SK-N-MC (cell line): Measurements from ENCODE around the gene ARHGAP9.

Source experiments
- DNase-seq: peaks from one replicate; pipeline ENCODE4 v3.0.0-alpha.2; 2011; ENCODE audit warnings: low read depth, low spot score
- H3K27ac ChIP-seq: fragments of 200-600 bp; sonication (generic); 2 replicates; pipeline ENCODE4 v1.5.1; 2016; ENCODE audit warnings: mixed run types
- H3K36me3 ChIP-seq: fragments of 200-600 bp; sonication (generic); 2 replicates; pipeline ENCODE4 v1.6.1; 2017; ENCODE audit warnings: antibody characterized with exemption, low read length, mixed read lengths; ENCODE audit not compliant: insufficient read depth
- H3K4me3 ChIP-seq: fragments of 200-600 bp; sonication (generic); 2 replicates; pipeline ENCODE4 v1.5.1; 2016
- H3K9ac ChIP-seq: fragments of 200-600 bp; sonication (generic); 2 replicates; pipeline ENCODE4 v1.8.0; 2017; ENCODE audit warnings: mixed run types, mixed read lengths; ENCODE audit not compliant: insufficient read length
- H3K9me3 ChIP-seq: fragments of 200-600 bp; sonication (generic); 2 replicates; pipeline ENCODE4 v1.6.1; 2017; ENCODE audit warnings: low read depth, mild to moderate bottlenecking, antibody characterized with exemption, low read length, moderate library complexity, mixed read lengths
- EZH2 ChIP-seq: fragments of 200-600 bp; sonication (generic); IDR thresholded peaks from one replicate; pipeline ENCODE4 v1.6.1; 2017; ENCODE audit warnings: antibody characterized with exemption
- FOXP2 ChIP-seq: optimal IDR thresholded peaks from 2 replicates; pipeline ENCODE3; 2011; ENCODE audit warnings: mild to moderate bottlenecking, moderate library complexity; ENCODE audit not compliant: insufficient read depth; ENCODE audit errors: extremely low read length, control extremely low read depth
- POLR2AphosphoS5 ChIP-seq: IDR thresholded peaks from 2 replicates; pipeline ENCODE4 v1.6.1; 2012; ENCODE audit warnings: mild to moderate bottlenecking, low read depth, low read length, borderline replicate concordance

ARHGAP9 gene

DNA sequence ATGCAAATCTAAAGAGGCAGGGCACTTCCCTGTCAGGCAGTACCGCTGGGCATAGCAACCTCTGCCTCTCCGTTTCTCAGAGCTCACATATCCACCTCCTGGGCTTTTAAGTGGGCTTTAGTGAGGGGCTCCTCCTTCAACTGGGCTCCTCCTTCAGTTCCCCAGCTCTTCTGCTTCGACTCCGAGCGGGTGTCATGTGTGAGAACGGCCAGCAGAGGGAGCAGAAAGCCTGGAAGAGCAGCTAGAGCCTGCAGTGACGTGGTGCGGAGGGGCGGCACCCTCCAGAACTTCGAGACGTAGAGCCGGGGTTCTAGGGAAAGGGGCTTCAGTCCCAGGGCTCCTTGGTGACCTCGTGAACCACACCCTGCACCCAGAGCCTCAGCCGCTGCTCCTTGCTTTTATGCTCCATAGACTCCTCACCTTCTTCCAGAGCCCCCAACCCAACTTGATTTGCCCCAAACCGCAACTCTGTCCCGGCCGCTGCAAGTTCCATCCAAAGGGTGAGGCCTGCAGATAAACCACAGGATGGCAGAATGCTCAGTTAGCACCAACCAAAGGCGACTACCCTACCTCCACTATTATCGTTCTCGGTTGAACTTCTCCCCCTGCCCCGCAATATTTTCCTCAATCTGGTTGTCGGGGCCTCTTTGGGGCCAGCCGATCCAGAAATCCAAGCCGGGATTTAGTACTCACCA lies 20.5 kb downstream of the ARHGAP9 start:
- Histone ChIP-seq H3K36me3 (no peaks in the 10 kb centered on the region), H3K9me3 (no peaks in the 10 kb centered on the region), H3K9ac (peak overlapping the region; percentile 58), H3K27ac (peak overlapping the region; percentile 61), H3K4me3 (peak overlapping the region; percentile 88)
- DNase-seq, result peak; percentile 91
- TF ChIP-seq EZH2, result no peak
- peak; percentile 56 for TF ChIP-seq POLR2AphosphoS5

DNA sequence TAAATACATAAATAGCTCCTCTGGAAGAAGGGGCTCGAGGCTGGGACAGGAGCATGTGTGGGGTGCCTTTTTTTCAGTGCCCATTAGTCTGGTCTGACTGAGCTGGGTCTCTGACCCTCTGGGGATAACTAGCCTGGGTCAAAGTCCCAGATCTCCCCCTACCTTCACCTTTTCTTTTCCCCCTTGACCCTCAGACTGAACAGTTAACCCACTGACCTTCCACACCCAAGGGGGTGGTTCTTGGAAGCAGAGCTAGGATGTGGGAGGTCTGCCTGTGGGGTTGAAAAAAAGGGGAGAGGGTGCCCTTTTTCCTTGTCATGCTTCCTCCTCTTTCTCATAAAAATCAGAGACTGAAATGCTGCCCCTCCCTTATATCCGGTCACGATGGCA lies 21.0 kb downstream of the ARHGAP9 start:
- no peak for DNase-seq
- Histone ChIP-seq H3K36me3 (no peaks in the 10 kb centered on the region), H3K9me3 (no peaks in the 10 kb centered on the region), H3K9ac (peak overlapping the region; percentile 58), H3K27ac (peak overlapping the region; percentile 16; the same call in 1 of the 2 replicates), H3K4me3 (peak overlapping the region; percentile 88)
- TF ChIP-seq FOXP2, result no peak
- TF ChIP-seq EZH2, result no peak
- TF ChIP-seq POLR2AphosphoS5, result no peak

DNA sequence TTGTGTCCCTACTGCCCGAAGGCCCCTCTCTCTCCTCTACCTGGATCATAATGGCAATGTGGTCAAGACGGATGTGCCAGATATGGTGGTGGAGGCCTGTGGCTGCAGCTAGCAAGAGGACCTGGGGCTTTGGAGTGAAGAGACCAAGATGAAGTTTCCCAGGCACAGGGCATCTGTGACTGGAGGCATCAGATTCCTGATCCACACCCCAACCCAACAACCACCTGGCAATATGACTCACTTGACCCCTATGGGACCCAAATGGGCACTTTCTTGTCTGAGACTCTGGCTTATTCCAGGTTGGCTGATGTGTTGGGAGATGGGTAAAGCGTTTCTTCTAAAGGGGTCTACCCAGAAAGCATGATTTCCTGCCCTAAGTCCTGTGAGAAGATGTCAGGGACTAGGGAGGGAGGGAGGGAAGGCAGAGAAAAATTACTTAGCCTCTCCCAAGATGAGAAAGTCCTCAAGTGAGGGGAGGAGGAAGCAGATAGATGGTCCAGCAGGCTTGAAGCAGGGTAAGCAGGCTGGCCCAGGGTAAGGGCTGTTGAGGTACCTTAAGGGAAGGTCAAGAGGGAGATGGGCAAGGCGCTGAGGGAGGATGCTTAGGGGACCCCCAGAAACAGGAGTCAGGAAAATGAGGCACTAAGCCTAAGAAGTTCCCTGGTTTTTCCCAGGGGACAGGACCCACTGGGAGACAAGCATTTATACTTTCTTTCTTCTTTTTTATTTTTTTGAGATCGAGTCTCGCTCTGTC lies 22.8 kb downstream of the ARHGAP9 start:
- peak overlapping the region; percentile 16; the same call in 1 of the 2 replicates for H3K27ac ChIP-seq
- H3K9ac ChIP-seq, result no peak overlapping the region
- H3K9me3 ChIP-seq, result no peaks in the 10 kb centered on the region
- TF ChIP-seq EZH2 (no peak), FOXP2 (no peak), POLR2AphosphoS5 (no peak)
- no peaks in the 10 kb centered on the region for H3K36me3 ChIP-seq
- DNase-seq, result no peak
- H3K4me3 ChIP-seq, result no peak overlapping the region

DNA sequence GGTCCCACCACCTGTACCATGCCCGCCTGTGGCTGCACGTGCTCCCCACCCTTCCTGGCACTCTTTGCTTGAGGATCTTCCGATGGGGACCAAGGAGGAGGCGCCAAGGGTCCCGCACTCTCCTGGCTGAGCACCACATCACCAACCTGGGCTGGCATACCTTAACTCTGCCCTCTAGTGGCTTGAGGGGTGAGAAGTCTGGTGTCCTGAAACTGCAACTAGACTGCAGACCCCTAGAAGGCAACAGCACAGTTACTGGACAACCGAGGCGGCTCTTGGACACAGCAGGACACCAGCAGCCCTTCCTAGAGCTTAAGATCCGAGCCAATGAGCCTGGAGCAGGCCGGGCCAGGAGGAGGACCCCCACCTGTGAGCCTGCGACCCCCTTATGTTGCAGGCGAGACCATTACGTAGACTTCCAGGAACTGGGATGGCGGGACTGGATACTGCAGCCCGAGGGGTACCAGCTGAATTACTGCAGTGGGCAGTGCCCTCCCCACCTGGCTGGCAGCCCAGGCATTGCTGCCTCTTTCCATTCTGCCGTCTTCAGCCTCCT lies 23.4 kb downstream of the ARHGAP9 start:
- H3K27ac ChIP-seq, result no peak overlapping the region
- H3K9ac ChIP-seq, result no peak overlapping the region
- H3K36me3 ChIP-seq, result no peaks in the 10 kb centered on the region
- no peak overlapping the region for H3K4me3 ChIP-seq
- TF ChIP-seq POLR2AphosphoS5 (no peak), EZH2 (no peak), FOXP2 (no peak)
- no peaks in the 10 kb centered on the region for H3K9me3 ChIP-seq
- DNase-seq, result no peak

DNA sequence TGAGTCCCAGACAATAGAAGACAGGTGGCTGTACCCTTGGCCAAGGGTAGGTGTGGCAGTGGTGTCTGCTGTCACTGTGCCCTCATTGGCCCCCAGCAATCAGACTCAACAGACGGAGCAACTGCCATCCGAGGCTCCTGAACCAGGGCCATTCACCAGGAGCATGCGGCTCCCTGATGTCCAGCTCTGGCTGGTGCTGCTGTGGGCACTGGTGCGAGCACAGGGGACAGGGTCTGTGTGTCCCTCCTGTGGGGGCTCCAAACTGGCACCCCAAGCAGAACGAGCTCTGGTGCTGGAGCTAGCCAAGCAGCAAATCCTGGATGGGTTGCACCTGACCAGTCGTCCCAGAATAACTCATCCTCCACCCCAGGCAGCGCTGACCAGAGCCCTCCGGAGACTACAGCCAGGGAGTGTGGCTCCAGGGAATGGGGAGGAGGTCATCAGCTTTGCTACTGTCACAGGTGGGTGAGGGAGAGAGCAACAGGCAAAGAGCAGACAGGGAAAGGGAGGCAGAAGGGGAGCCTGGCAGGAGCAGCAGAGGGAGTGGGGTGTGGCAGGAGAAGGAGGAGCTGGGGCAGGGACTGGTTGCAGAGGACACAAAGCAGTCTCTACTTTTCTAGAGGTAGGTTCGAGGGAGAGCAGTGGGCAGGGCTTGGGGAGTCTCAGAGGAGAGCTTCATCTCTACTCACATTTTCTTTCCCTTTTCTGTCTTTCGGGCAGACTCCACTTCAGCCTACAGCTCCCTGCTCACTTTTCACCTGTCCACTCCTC lies 24.1 kb downstream of the ARHGAP9 start:
- Histone ChIP-seq H3K36me3 (no peaks in the 10 kb centered on the region), H3K27ac (no peak overlapping the region), H3K9ac (peak overlapping the region; percentile 51), H3K4me3 (no peak overlapping the region), H3K9me3 (no peaks in the 10 kb centered on the region)
- TF ChIP-seq POLR2AphosphoS5 (no peak), EZH2 (no peak), FOXP2 (no peak)
- DNase-seq, result no peak

DNA sequence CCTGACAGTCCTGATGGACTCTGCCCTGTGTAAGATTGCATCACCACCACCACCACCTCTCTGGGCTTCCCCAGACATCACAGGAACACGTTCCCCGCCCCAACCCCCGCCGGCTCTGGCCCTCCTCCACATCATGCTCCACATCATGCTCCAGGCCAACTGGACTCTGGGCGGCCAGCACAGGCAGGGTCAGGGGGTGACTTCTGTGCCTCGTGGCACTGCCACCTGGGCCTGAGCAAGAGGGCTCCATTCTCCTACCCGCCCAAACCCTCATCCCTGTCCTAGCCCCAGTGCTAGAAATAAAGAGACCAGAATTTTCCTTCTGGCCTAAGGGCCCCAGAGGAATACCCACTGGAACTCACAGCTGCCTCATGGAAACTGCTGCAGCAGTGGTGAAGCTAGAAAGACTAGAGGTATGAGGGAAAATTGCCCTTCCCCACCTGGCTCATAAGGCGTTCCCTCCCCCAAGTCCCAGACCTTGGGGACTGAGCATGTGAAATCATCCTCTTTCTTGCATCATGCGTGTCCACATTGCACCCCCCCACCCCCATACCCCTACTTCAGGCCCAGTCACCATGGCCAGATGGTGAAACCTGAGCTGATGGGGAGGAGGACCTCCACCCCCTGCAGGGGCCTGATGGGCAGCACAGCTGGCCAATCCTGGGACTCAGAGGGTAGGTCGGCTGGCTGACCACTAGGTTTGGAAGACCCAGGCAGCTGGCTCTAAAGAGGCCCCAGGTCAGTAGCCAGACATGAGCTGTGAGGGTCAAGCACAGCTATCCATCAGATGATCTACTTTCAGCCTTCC lies 24.9 kb downstream of the ARHGAP9 start, which contains the start of gene INHBE:
TSS of gene INHBE (plus strand) at position 742 of the 808 bp plus-strand sequence. CDS start 230 bp downstream, outside the sequence.
- no peaks in the 10 kb centered on the region for H3K36me3 ChIP-seq
- DNase-seq, result no peak
- no peak within 1 kb of the TSS for H3K4me3 ChIP-seq
- no peaks in the 10 kb centered on the region for H3K9me3 ChIP-seq
- H3K9ac ChIP-seq, result peak within 1 kb of the TSS; percentile 51
- no peak for TF ChIP-seq FOXP2
- no peak for TF ChIP-seq POLR2AphosphoS5
- TF ChIP-seq EZH2, result no peak
- peak within 1 kb of the TSS; percentile 26; the same call in 1 of the 2 replicates for H3K27ac ChIP-seq

DNA sequence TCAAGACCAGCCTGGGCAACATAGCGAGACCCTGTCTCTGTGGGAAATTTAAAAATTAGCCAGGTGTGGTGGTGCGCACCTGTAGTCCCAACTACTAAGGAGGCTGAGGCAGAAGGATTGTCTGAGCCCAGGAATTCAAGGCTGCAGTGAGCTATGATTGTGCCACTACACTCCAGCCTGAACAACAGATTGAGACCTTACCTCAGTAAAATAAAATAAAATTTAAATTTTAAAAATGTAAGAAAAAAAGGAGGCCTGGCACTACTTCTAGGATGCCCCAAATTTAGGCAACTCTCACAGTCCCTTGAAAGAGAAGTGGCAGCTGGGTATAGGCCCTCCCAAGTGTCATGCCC lies 25.5 kb downstream of the ARHGAP9 start:
- H3K36me3 ChIP-seq, result no peaks in the 10 kb centered on the region
- no peak for TF ChIP-seq EZH2
- peak overlapping the region; percentile 51 for H3K9ac ChIP-seq
- DNase-seq, result no peak
- no peaks in the 10 kb centered on the region for H3K9me3 ChIP-seq
- peak overlapping the region; percentile 26; the same call in 1 of the 2 replicates for H3K27ac ChIP-seq
- no peak overlapping the region for H3K4me3 ChIP-seq
